Retinal pigment epithelial cell (primary cell): ENCODE results near the gene FRK.
"Not testable (repeated sequence)": the region's sequence is repeated elsewhere in the genome, so short reads cannot be mapped to it uniquely, and the experiment has no call there.

ENCODE experiments used
- DNase-seq: peaks from one replicate; pipeline ENCODE4 v3.0.0-alpha.2; 2010; ENCODE audit warnings: low read depth
- H3K4me3 ChIP-seq: 2 replicates; pipeline ENCODE4 v1.5.1; 2011; ENCODE audit warnings: mild to moderate bottlenecking, low read length, control low read depth, moderate library complexity
- TF ChIP-seq, protein P1 (sequence below): conservative IDR thresholded peaks from 2 replicates; pipeline ENCODE4 v1.5.1; 2011; ENCODE audit warnings: low read depth, low read length, control low read depth, inconsistent platforms

Gene FRK

DNA sequence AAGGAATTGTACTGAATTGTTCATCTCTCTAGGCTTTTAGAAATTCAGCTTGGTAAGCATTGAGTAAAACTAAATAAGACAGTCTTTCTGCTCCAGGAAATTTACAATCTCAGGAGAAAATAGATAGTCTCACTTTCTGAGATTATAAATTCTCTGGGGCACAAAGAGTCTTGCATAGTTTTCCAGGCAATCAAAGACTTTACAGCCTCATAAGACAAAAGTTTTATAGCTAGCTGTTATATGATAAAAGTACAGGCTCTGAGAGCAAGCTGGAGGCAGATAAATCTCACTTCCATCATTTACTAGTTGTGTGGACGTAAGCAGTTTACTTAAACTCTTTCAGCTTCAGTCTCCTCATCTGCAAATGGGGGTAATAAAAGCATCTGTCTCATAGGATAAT lies 11.4 kb downstream of the FRK start:
- no peak overlapping the region for H3K4me3 ChIP-seq
- DNase-seq, result no peak
- TF ChIP-seq, protein P1, sequence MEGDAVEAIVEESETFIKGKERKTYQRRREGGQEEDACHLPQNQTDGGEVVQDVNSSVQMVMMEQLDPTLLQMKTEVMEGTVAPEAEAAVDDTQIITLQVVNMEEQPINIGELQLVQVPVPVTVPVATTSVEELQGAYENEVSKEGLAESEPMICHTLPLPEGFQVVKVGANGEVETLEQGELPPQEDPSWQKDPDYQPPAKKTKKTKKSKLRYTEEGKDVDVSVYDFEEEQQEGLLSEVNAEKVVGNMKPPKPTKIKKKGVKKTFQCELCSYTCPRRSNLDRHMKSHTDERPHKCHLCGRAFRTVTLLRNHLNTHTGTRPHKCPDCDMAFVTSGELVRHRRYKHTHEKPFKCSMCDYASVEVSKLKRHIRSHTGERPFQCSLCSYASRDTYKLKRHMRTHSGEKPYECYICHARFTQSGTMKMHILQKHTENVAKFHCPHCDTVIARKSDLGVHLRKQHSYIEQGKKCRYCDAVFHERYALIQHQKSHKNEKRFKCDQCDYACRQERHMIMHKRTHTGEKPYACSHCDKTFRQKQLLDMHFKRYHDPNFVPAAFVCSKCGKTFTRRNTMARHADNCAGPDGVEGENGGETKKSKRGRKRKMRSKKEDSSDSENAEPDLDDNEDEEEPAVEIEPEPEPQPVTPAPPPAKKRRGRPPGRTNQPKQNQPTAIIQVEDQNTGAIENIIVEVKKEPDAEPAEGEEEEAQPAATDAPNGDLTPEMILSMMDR, result no peak

DNA sequence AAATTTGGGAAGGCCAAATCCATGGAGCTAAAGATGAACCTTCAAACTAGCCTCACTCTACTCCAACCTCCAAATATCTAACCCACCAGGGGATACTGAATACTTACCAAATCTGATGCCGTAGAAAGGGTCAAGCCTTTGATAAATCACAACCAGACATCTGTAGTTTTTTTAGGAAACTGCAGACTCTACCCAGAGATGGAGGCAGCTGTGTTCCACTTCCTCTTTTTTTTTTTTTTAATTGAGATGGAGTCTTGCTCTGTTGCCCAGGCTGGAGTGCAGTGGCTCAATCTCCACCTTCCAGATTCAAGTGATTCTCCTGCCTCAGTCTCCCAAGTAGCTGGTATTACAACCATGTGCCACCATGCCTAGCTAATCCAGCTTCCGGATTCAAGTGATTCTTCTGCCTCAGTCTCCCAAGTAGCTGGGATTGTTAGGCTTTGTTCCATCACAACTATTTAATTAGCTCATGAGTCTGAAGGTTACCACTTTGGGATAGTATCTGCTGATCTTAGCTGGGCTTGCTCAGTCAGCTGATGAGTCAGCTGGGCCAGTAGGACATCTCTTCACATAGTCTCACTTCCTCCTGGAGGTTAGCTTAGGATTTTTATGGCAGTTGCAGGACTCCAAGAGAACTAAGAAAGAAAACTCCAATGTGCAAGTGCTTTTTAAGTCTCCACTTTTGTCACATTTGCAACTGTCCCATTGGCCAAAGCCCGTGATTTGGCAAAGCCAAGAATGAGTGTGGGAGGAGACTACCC lies 13.3 kb downstream of the FRK start:
- DNase-seq, result no peak
- H3K4me3 ChIP-seq, result no peak overlapping the region
- TF ChIP-seq, protein P1, result no peak

DNA sequence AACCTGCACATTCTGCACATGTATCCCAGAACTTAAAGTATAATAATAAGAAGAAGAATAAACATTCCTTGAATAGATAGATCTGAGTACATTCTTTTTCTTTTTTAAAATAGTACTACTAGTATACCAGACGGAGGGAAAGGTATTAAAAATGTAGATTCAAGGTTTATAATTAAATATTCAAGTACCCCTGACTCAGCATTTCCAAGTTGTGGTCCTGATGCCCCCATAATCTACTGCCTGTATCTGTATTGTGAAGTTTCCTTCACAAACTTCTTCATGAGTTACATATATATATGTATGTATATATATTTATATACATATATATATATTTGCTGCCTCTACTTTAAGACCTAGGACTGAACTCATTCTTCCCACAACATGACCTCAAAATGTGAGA lies 14.0 kb downstream of the FRK start:
- TF ChIP-seq, protein P1, result no peak
- DNase-seq, result no peak
- H3K4me3 ChIP-seq, result no peak overlapping the region

GRCh38 chr6:116046272-116046671 lies 14.4 kb downstream of the FRK start:
- DNase-seq, H3K4me3 ChIP-seq: not testable (repeated sequence)

DNA sequence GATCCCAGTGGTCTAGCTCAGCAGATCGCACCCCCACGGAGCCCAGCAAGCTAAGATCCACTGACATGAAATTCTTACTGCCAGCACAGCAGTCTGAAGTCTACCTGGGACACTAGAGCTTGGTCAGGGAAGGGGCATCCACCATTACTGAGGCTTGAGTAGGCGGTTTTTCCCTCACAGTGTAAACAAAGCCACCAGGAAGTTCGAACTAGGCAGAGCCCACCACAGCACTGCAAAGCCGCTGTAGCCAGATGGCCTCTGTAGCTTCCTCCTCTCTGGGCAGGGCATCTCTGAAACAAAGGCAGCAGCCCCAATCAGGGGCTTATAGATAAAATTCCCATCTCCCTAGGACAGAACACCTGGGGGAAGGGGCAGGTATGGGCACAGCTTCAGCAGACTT lies 18.8 kb downstream of the FRK start:
- TF ChIP-seq, protein P1, result no peak
- no peak for DNase-seq
- no peak overlapping the region for H3K4me3 ChIP-seq

DNA sequence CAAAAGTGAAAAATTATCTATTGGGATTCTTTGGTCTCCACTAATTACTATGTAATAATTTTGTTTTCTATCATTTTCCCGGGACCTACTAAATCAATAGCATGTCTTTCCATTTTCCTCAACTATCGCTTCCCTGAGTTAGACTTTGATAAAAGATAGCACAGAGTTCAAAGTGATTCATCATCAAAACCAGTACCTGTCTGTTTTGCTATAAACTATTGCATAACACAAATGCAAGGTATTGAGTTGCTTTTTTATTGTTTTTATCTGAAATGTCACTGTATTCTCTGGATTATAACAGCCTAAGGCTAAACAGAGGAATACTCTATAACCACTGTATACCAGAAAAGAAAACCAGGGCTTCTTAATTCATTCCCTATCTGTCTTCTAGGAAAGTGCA lies 19.7 kb downstream of the FRK start:
- TF ChIP-seq, protein P1, result no peak
- H3K4me3 ChIP-seq, result no peak overlapping the region
- DNase-seq, result no peak

DNA sequence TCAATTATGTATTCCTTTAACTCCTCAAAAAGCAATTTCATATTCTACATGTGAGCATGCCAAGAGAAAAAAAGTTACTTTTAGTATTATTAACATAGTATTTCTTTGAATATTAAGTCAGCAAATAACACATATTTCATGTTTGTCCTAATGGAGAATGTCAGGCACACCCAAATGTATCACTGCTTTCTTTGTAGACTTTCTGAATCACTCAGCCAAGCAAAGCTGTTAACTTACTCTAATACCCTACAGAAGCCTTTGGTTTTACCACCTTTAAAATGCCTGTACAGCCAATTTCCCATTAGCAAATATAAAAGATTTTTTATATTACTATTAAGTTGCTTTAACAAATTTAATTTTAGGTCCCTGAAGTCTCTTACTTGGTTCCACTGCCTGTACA lies 23.8 kb downstream of the FRK start:
- H3K4me3 ChIP-seq, result no peak overlapping the region
- DNase-seq, result no peak
- TF ChIP-seq, protein P1, result no peak
